ENCODE data around the gene MYO9B. TPM values are rescaled to one million over a fixed set of nuclear protein-coding genes. Genes with fewer than 3 reads are reported as not detected.

Gene MYO9B
- total RNA-seq, 1 experiment from 2014 or later, result 79.4 TPM

GRCh38 chr19:17118957-17119356 is 43.4 kb downstream of the MYO9B start:
- Histone ChIP-seq H3K9me3 (ENCODE audit: control insufficient read depth, insufficient read depth, low read depth, low read length) (no peaks in the 10 kb centered on the region), H3K27me3 (ENCODE audit: control insufficient read depth, insufficient read depth, low read length) (no peaks in the 10 kb centered on the region), H3K27ac (ENCODE audit: low read length) (no peak overlapping the region), H3K4me3 (ENCODE audit: low read depth in 2 of 2, low read length in 2 of 2) (no peak overlapping the region), H3K36me3 (ENCODE audit: control insufficient read depth, insufficient read depth, low read length) (no peaks in the 10 kb centered on the region), H3K4me1 (ENCODE audit: control insufficient read depth, insufficient read depth, low read length) (no peaks in the 10 kb centered on the region)
- intact Hi-C loops (cut with micrococcal nuclease; ENCODE audit: unreplicated experiment), result no loop called here
- CTCF ChIA-PET, result no interaction called here
- TF ChIP-seq POLR2AphosphoS5 (IDR thresholded peaks at IDR 0.05; ENCODE audit: low read depth, low read length) (no peak), SIN3A (IDR thresholded peaks at IDR 0.05; ENCODE audit: borderline replicate concordance, insufficient read depth, low read depth, low read length) (no peak), TCF7L2 (IDR thresholded peaks at IDR 0.05; ENCODE audit: low read depth, low read length) (no peak), CTCF (IDR thresholded peaks at IDR 0.05) (no peak)
- TF ChIP-seq, protein P1, sequence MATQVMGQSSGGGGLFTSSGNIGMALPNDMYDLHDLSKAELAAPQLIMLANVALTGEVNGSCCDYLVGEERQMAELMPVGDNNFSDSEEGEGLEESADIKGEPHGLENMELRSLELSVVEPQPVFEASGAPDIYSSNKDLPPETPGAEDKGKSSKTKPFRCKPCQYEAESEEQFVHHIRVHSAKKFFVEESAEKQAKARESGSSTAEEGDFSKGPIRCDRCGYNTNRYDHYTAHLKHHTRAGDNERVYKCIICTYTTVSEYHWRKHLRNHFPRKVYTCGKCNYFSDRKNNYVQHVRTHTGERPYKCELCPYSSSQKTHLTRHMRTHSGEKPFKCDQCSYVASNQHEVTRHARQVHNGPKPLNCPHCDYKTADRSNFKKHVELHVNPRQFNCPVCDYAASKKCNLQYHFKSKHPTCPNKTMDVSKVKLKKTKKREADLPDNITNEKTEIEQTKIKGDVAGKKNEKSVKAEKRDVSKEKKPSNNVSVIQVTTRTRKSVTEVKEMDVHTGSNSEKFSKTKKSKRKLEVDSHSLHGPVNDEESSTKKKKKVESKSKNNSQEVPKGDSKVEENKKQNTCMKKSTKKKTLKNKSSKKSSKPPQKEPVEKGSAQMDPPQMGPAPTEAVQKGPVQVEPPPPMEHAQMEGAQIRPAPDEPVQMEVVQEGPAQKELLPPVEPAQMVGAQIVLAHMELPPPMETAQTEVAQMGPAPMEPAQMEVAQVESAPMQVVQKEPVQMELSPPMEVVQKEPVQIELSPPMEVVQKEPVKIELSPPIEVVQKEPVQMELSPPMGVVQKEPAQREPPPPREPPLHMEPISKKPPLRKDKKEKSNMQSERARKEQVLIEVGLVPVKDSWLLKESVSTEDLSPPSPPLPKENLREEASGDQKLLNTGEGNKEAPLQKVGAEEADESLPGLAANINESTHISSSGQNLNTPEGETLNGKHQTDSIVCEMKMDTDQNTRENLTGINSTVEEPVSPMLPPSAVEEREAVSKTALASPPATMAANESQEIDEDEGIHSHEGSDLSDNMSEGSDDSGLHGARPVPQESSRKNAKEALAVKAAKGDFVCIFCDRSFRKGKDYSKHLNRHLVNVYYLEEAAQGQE (IDR thresholded peaks at IDR 0.05; ENCODE audit: insufficient read depth in 1 of 2, low read depth in 2 of 2, low read length in 1 of 2), result no peak
- in situ Hi-C loops (cut with HindIII; ENCODE audit: low pct_unique_long_range_greater_than_20kb, low sequenced_read_pairs), result no loop called here
- POLR2A ChIA-PET, result no interaction called here
- BruUV-seq (replicated peaks), result no TSS peak
- DNase-seq (ENCODE audit: low read depth, low spot score) (no peak), ATAC-seq (no peak)

- Histone ChIP-seq H3K9me3 (ENCODE audit: control insufficient read depth, insufficient read depth, low read depth, low read length) (no peaks in the 10 kb centered on the region), H3K36me3 (ENCODE audit: control insufficient read depth, insufficient read depth, low read length) (no peaks in the 10 kb centered on the region), H3K4me1 (ENCODE audit: control insufficient read depth, insufficient read depth, low read length) (peaks cover 6% of the 10 kb centered on the region), H3K4me3 (ENCODE audit: low read depth in 2 of 2, low read length in 2 of 2) (no peak overlapping the region), H3K27me3 (ENCODE audit: control insufficient read depth, insufficient read depth, low read length) (no peaks in the 10 kb centered on the region), H3K27ac (ENCODE audit: low read length) (no peak overlapping the region)
- ChIA-PET POLR2A (no interaction called here), CTCF (no interaction called here)
- in situ Hi-C loops (cut with HindIII; ENCODE audit: low pct_unique_long_range_greater_than_20kb, low sequenced_read_pairs), result no loop called here
- TF ChIP-seq CTCF (IDR thresholded peaks at IDR 0.05) (no peak), TCF7L2 (IDR thresholded peaks at IDR 0.05; ENCODE audit: low read depth, low read length) (no peak), POLR2AphosphoS5 (IDR thresholded peaks at IDR 0.05; ENCODE audit: low read depth, low read length) (no peak), SIN3A (IDR thresholded peaks at IDR 0.05; ENCODE audit: borderline replicate concordance, insufficient read depth, low read depth, low read length) (no peak)
- TF ChIP-seq, protein P1 (IDR thresholded peaks at IDR 0.05; ENCODE audit: insufficient read depth in 1 of 2, low read depth in 2 of 2, low read length in 1 of 2), result no peak
- intact Hi-C loops (cut with micrococcal nuclease; ENCODE audit: unreplicated experiment), result no loop called here
- DNase-seq (ENCODE audit: low read depth, low spot score), result no peak
- no TSS peak for BruUV-seq (replicated peaks)
- ATAC-seq, result no peak
Measured at GRCh38 chr19:17121736-17122293, 46.2 kb downstream of the MYO9B start.

Measured in Panc1 (cell line).